ENCODE results near the gene SDR42E1. TPM values are rescaled to one million over a fixed set of nuclear protein-coding genes. Genes with fewer than 3 reads are reported as not detected.

The SDR42E1 gene
- total and polyA plus RNA-seq, 3 experiments from 2014 or later = 1.9 to 12.4 (median 11.9) TPM

- ChIA-PET CTCF (no interaction called here), POLR2A (no interaction called here)
- Histone ChIP-seq H3K4me3 (ENCODE audit: low read length) (no peak overlapping the region), H3K36me3 (ENCODE audit: insufficient read depth, low read length) (no peaks in the 10 kb centered on the region), H3K27me3 (ENCODE audit: insufficient read depth, low read length, poor library complexity, severe bottlenecking) (no peaks in the 10 kb centered on the region), H3K9me3 (ENCODE audit: low read length) (no peaks in the 10 kb centered on the region), H3K27ac (ENCODE audit: low read depth, low read length) (no peak overlapping the region), H3K4me1 (ENCODE audit: insufficient read depth, low read length) (peaks cover 9% of the 10 kb centered on the region)
- H3K36me3 Mint-ChIP-seq = peaks cover 12 to 49% (median 17%) of the 10 kb centered on the region in 3 donors
- peak overlapping the region in 1 of 7 donors; percentile 41 for H3K4me3 Mint-ChIP-seq
- DNase-seq = no peak
- peaks cover 0 to 6% of the 10 kb centered on the region in 2 donors for H3K27me3 Mint-ChIP-seq
- peaks cover 17 to 47% (median 24%) of the 10 kb centered on the region in 3 donors for H3K4me1 Mint-ChIP-seq
- H3K27ac Mint-ChIP-seq = no peak overlapping the region
- H3K9me3 Mint-ChIP-seq = peaks cover 0 to 20% (median 9%) of the 10 kb centered on the region in 5 donors
These were observed 4.1 kb downstream of the SDR42E1 start for GRCh38 chr16:82007189-82007588.

GRCh38 chr16:82006036-82006435, 5.2 kb downstream of the SDR42E1 start:
- H3K36me3 Mint-ChIP-seq = peaks cover 11 to 50% (median 20%) of the 10 kb centered on the region in 3 donors
- peak overlapping the region in 1 of 8 donors; percentile 5 for H3K27ac Mint-ChIP-seq

GRCh38 chr16:82005027-82005830, 6.0 kb downstream of the SDR42E1 start:
- Mint-ChIP-seq H3K27me3 (peaks cover 0 to 2% of the 10 kb centered on the region in 2 donors), H3K9me3 (peaks cover 0 to 20% (median 9%) of the 10 kb centered on the region in 5 donors), H3K27ac (no peak overlapping the region), H3K36me3 (peaks cover 11 to 53% (median 20%) of the 10 kb centered on the region in 3 donors), H3K4me3 (no peak overlapping the region), H3K4me1 (peaks cover 3 to 31% (median 12%) of the 10 kb centered on the region in 3 donors)
- H3K27me3 ChIP-seq (ENCODE audit: insufficient read depth, low read length, poor library complexity, severe bottlenecking) = no peaks in the 10 kb centered on the region
- no peaks in the 10 kb centered on the region for H3K36me3 ChIP-seq (ENCODE audit: insufficient read depth, low read length)
- POLR2A ChIA-PET = no interaction called here
- no peak overlapping the region for H3K4me3 ChIP-seq (ENCODE audit: low read length)
- CTCF ChIA-PET = no interaction called here
- no peak overlapping the region for H3K27ac ChIP-seq (ENCODE audit: low read depth, low read length)
- no peak for DNase-seq
- H3K9me3 ChIP-seq (ENCODE audit: low read length) = no peaks in the 10 kb centered on the region
- H3K4me1 ChIP-seq (ENCODE audit: insufficient read depth, low read length) = peaks cover 2% of the 10 kb centered on the region

More at GRCh38 chr16:82006036-82006435, 5.2 kb downstream of the SDR42E1 start:
- Histone ChIP-seq H3K27me3 (ENCODE audit: insufficient read depth, low read length, poor library complexity, severe bottlenecking) (no peaks in the 10 kb centered on the region), H3K9me3 (ENCODE audit: low read length) (no peaks in the 10 kb centered on the region), H3K4me3 (ENCODE audit: low read length) (no peak overlapping the region), H3K27ac (ENCODE audit: low read depth, low read length) (no peak overlapping the region), H3K36me3 (ENCODE audit: insufficient read depth, low read length) (no peaks in the 10 kb centered on the region), H3K4me1 (ENCODE audit: insufficient read depth, low read length) (peaks cover 9% of the 10 kb centered on the region)
- Mint-ChIP-seq H3K27me3 (peaks cover 0 to 2% of the 10 kb centered on the region in 2 donors), H3K4me3 (no peak overlapping the region), H3K9me3 (peaks cover 0 to 20% (median 9%) of the 10 kb centered on the region in 5 donors), H3K4me1 (peaks cover 10 to 39% (median 20%) of the 10 kb centered on the region in 3 donors)
- ChIA-PET CTCF (no interaction called here), POLR2A (no interaction called here)
- no peak for DNase-seq

- Mint-ChIP-seq H3K4me1 (peaks cover 3 to 28% (median 11%) of the 10 kb centered on the region in 3 donors), H3K36me3 (peaks cover 11 to 59% (median 20%) of the 10 kb centered on the region in 3 donors), H3K9me3 (peaks cover 0 to 17% (median 8%) of the 10 kb centered on the region in 5 donors), H3K27ac (peak overlapping the region in 1 of 8 donors; percentile 76), H3K4me3 (no peak overlapping the region), H3K27me3 (peaks cover 0 to 2% of the 10 kb centered on the region in 2 donors)
- Histone ChIP-seq H3K36me3 (ENCODE audit: insufficient read depth, low read length) (no peaks in the 10 kb centered on the region), H3K9me3 (ENCODE audit: low read length) (no peaks in the 10 kb centered on the region), H3K27me3 (ENCODE audit: insufficient read depth, low read length, poor library complexity, severe bottlenecking) (no peaks in the 10 kb centered on the region), H3K4me1 (ENCODE audit: insufficient read depth, low read length) (no peaks in the 10 kb centered on the region), H3K4me3 (ENCODE audit: low read length) (no peak overlapping the region), H3K27ac (ENCODE audit: low read depth, low read length) (no peak overlapping the region)
- CTCF ChIA-PET = no interaction called here
- POLR2A ChIA-PET = no interaction called here
- no peak for DNase-seq
These were observed 6.7 kb downstream of the SDR42E1 start for GRCh38 chr16:82004601-82005000.

- H3K9me3 Mint-ChIP-seq = no peaks in the 10 kb centered on the region
- no peaks in the 10 kb centered on the region for H3K9me3 ChIP-seq (ENCODE audit: low read length)
- no peaks in the 10 kb centered on the region for H3K4me1 ChIP-seq (ENCODE audit: insufficient read depth, low read length)
- POLR2A ChIA-PET = no interaction called here
- CTCF ChIA-PET = no interaction called here
- H3K4me1 Mint-ChIP-seq = peaks cover 0 to 20% (median 11%) of the 10 kb centered on the region in 3 donors
- no peak overlapping the region for H3K4me3 Mint-ChIP-seq
- no peaks in the 10 kb centered on the region for H3K27me3 ChIP-seq (ENCODE audit: insufficient read depth, low read length, poor library complexity, severe bottlenecking)
- no peak for DNase-seq
- H3K27me3 Mint-ChIP-seq = peaks cover 0 to 2% of the 10 kb centered on the region in 2 donors
- no peak overlapping the region for H3K4me3 ChIP-seq (ENCODE audit: low read length)
- no peak overlapping the region for H3K27ac Mint-ChIP-seq
- H3K27ac ChIP-seq (ENCODE audit: low read depth, low read length) = no peak overlapping the region
- H3K36me3 ChIP-seq (ENCODE audit: insufficient read depth, low read length) = no peaks in the 10 kb centered on the region
- H3K36me3 Mint-ChIP-seq = peaks cover 4 to 67% (median 21%) of the 10 kb centered on the region in 3 donors
These were observed 8.4 kb downstream of the SDR42E1 start for GRCh38 chr16:82002831-82003230.

- CTCF ChIA-PET = no interaction called here
These were observed 13.5 kb downstream of the SDR42E1 start for GRCh38 chr16:81997738-81998137.

GRCh38 chr16:81996664-81997509, 14.4 kb downstream of the SDR42E1 start:
- peaks cover 0 to 1% (median 0%) of the 10 kb centered on the region in 3 donors for H3K4me1 Mint-ChIP-seq
- H3K27me3 Mint-ChIP-seq = peaks cover 0 to 2% of the 10 kb centered on the region in 2 donors
- no peak for DNase-seq
- peaks cover 3 to 47% (median 11%) of the 10 kb centered on the region in 3 donors for H3K36me3 Mint-ChIP-seq
- Histone ChIP-seq H3K4me3 (ENCODE audit: low read length) (no peak overlapping the region), H3K36me3 (ENCODE audit: insufficient read depth, low read length) (no peaks in the 10 kb centered on the region), H3K9me3 (ENCODE audit: low read length) (no peaks in the 10 kb centered on the region), H3K27me3 (ENCODE audit: insufficient read depth, low read length, poor library complexity, severe bottlenecking) (no peaks in the 10 kb centered on the region), H3K4me1 (ENCODE audit: insufficient read depth, low read length) (no peaks in the 10 kb centered on the region), H3K27ac (ENCODE audit: low read depth, low read length) (no peak overlapping the region)
- ChIA-PET POLR2A (no interaction called here), CTCF (no interaction called here)
- H3K27ac Mint-ChIP-seq = no peak overlapping the region
- no peak overlapping the region for H3K4me3 Mint-ChIP-seq
- H3K9me3 Mint-ChIP-seq = no peaks in the 10 kb centered on the region

More at GRCh38 chr16:81997738-81998137, 13.5 kb downstream of the SDR42E1 start:
- H3K9me3 Mint-ChIP-seq = no peaks in the 10 kb centered on the region
- DNase-seq = no peak
- H3K27me3 ChIP-seq (ENCODE audit: insufficient read depth, low read length, poor library complexity, severe bottlenecking) = no peaks in the 10 kb centered on the region
- no peaks in the 10 kb centered on the region for H3K4me1 ChIP-seq (ENCODE audit: insufficient read depth, low read length)
- POLR2A ChIA-PET = no interaction called here
- no peak overlapping the region for H3K4me3 ChIP-seq (ENCODE audit: low read length)
- H3K27ac ChIP-seq (ENCODE audit: low read depth, low read length) = no peak overlapping the region
- H3K4me1 Mint-ChIP-seq = peaks cover 0 to 7% (median 6%) of the 10 kb centered on the region in 3 donors
- H3K36me3 Mint-ChIP-seq = peaks cover 3 to 54% (median 14%) of the 10 kb centered on the region in 3 donors
- H3K27me3 Mint-ChIP-seq = peaks cover 0 to 2% of the 10 kb centered on the region in 2 donors
- H3K4me3 Mint-ChIP-seq = no peak overlapping the region
- H3K9me3 ChIP-seq (ENCODE audit: low read length) = no peaks in the 10 kb centered on the region
- H3K27ac Mint-ChIP-seq = no peak overlapping the region
- H3K36me3 ChIP-seq (ENCODE audit: insufficient read depth, low read length) = no peaks in the 10 kb centered on the region

- no peaks in the 10 kb centered on the region for H3K4me1 Mint-ChIP-seq
- DNase-seq = no peak
- H3K36me3 ChIP-seq (ENCODE audit: insufficient read depth, low read length) = no peaks in the 10 kb centered on the region
- H3K4me3 Mint-ChIP-seq = no peak overlapping the region
- CTCF ChIA-PET = no interaction called here
- H3K27me3 Mint-ChIP-seq = no peaks in the 10 kb centered on the region
- H3K27ac Mint-ChIP-seq = peak overlapping the region in 2 of 8 donors; percentile 2 to 51
- no peaks in the 10 kb centered on the region for H3K9me3 ChIP-seq (ENCODE audit: low read length)
- H3K4me1 ChIP-seq (ENCODE audit: insufficient read depth, low read length) = no peaks in the 10 kb centered on the region
- no peak overlapping the region for H3K27ac ChIP-seq (ENCODE audit: low read depth, low read length)
- POLR2A ChIA-PET = no interaction called here
- H3K36me3 Mint-ChIP-seq = peaks cover 0 to 42% (median 8%) of the 10 kb centered on the region in 3 donors
- no peaks in the 10 kb centered on the region for H3K9me3 Mint-ChIP-seq
- H3K4me3 ChIP-seq (ENCODE audit: low read length) = no peak overlapping the region
- H3K27me3 ChIP-seq (ENCODE audit: insufficient read depth, low read length, poor library complexity, severe bottlenecking) = no peaks in the 10 kb centered on the region
These were observed 15.6 kb downstream of the SDR42E1 start for GRCh38 chr16:81995651-81996050.
